Measurements from ENCODE around the gene PPARG. TPM values are rescaled to one million over a fixed set of nuclear protein-coding genes. Genes with fewer than 3 reads are reported as not detected.
"Not testable (repeated sequence)": the region's sequence is repeated elsewhere in the genome, so short reads cannot be mapped to it uniquely, and the experiment has no call there.

The PPARG gene
- total and polyA plus RNA-seq, 4 donors: 8.3 to 41.4 (median 26.2) TPM

DNA sequence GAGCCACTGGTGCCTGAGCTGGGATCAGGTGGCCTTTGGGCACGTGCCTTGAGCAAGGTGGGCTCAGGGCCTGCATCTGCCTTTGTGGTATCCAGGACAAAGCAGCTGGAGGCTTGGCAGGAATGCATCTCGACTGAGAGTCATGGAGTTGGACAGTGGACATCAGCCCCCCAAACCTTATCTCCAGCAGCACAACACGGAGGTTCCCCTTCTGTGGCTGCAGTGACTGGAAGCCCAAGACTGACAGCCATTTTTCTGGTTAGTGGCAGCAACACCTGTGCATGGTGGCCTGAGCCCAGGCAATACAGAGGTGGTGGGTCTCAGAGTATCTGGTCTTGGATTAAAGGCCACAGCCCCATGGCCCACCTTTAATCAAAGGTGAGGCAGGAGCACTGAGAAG lies 167.6 kb downstream of the PPARG start:
- H3K9me3 ChIP-seq (ENCODE audit: control insufficient read depth in 4 of 4, insufficient read depth in 3 of 4, low read length in 3 of 4): no peaks in the 10 kb centered on the region
- ATAC-seq (ENCODE audit: insufficient read depth, low FRiP score) (no peak), DNase-seq (no peak)
- no peak overlapping the region for H3K27ac ChIP-seq (ENCODE audit: low read depth in 1 of 2, low read length in 1 of 2)
- H3K4me1 ChIP-seq (ENCODE audit: control insufficient read depth in 5 of 5, insufficient read depth in 5 of 5, low read length in 5 of 5): peaks cover 0 to 3% (median 0%) of the 10 kb centered on the region in 5 donors
- no peak overlapping the region for H3K4me3 ChIP-seq
- no peaks in the 10 kb centered on the region for H3K36me3 ChIP-seq (ENCODE audit: control insufficient read depth in 4 of 4, insufficient read depth in 4 of 4, low read length in 4 of 4)
- TF ChIP-seq, protein P1, sequence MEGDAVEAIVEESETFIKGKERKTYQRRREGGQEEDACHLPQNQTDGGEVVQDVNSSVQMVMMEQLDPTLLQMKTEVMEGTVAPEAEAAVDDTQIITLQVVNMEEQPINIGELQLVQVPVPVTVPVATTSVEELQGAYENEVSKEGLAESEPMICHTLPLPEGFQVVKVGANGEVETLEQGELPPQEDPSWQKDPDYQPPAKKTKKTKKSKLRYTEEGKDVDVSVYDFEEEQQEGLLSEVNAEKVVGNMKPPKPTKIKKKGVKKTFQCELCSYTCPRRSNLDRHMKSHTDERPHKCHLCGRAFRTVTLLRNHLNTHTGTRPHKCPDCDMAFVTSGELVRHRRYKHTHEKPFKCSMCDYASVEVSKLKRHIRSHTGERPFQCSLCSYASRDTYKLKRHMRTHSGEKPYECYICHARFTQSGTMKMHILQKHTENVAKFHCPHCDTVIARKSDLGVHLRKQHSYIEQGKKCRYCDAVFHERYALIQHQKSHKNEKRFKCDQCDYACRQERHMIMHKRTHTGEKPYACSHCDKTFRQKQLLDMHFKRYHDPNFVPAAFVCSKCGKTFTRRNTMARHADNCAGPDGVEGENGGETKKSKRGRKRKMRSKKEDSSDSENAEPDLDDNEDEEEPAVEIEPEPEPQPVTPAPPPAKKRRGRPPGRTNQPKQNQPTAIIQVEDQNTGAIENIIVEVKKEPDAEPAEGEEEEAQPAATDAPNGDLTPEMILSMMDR (IDR thresholded peaks at IDR 0.05; ENCODE audit: control extremely low read depth, extremely low read depth): no peak
- H3K9ac ChIP-seq (ENCODE audit: insufficient read depth in 1 of 2, low read length in 2 of 2): no peak overlapping the region
- WGBS, 2 donors: 46 to 82% methylated on average over 3 of the region's 3 CpGs
- H3K27me3 ChIP-seq (ENCODE audit: control insufficient read depth in 3 of 3, insufficient read depth in 3 of 3, low read length in 2 of 3): no peaks in the 10 kb centered on the region

DNA sequence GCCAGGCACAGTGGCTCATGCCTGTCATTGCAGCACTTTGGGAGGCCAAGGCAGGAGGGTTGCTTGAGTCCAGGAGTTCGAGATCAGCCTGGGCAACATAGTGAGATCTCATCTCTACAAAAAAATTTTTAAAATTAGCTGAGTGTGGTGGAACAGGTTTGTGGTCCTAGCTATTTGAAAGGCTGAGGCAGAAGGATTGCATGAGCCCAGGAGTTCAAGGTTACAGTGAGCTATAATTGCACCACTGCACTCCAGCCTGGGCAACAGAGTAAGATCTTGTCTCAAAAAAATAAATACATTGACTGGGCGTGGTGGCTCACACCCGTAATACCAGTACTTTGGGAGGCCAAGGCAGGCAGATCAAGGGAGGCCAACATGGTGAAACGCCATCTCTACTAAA lies 168.5 kb downstream of the PPARG start:
- not testable (repeated sequence) for H3K36me3 ChIP-seq (ENCODE audit: control insufficient read depth in 4 of 4, insufficient read depth in 4 of 4, low read length in 4 of 4); ATAC-seq (ENCODE audit: insufficient read depth, low FRiP score); DNase-seq; H3K4me1 ChIP-seq (ENCODE audit: control insufficient read depth in 5 of 5, insufficient read depth in 5 of 5, low read length in 5 of 5); H3K9ac ChIP-seq (ENCODE audit: insufficient read depth in 1 of 2, low read length in 2 of 2); H3K4me3 ChIP-seq; H3K9me3 ChIP-seq (ENCODE audit: control insufficient read depth in 4 of 4, insufficient read depth in 3 of 4, low read length in 3 of 4); H3K27me3 ChIP-seq (ENCODE audit: control insufficient read depth in 3 of 3, insufficient read depth in 3 of 3, low read length in 2 of 3); H3K27ac ChIP-seq (ENCODE audit: low read depth in 1 of 2, low read length in 1 of 2)
- WGBS, 2 donors: 87 to 95% methylated on average over 4 of the region's 4 CpGs

DNA sequence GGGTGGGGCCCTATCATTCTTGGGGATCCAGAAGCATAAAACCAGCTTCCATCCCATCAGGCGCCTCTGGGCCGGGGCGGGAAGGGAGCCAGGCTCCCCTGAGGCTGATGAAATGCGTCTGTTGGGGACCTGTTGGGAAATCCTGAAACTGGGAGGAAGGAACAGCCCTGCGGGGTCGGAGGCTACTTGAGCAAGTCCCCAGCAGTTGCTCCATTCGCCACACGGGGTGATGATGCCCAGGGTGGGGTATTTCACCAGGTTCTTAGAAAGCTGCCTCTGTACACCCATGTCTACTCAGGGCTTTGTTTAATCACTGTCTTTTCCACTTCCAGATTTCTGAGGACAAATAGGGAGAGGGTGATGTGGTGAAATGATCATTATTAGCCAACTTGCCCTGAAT lies 170.0 kb downstream of the PPARG start:
- H3K36me3 ChIP-seq (ENCODE audit: control insufficient read depth in 4 of 4, insufficient read depth in 4 of 4, low read length in 4 of 4): no peaks in the 10 kb centered on the region
- H3K4me3 ChIP-seq: no peak overlapping the region
- no peak overlapping the region for H3K9ac ChIP-seq (ENCODE audit: insufficient read depth in 1 of 2, low read length in 2 of 2)
- H3K27me3 ChIP-seq (ENCODE audit: control insufficient read depth in 3 of 3, insufficient read depth in 3 of 3, low read length in 2 of 3): no peaks in the 10 kb centered on the region
- TF ChIP-seq, protein P1 (IDR thresholded peaks at IDR 0.05; ENCODE audit: control extremely low read depth, extremely low read depth): no peak
- H3K4me1 ChIP-seq (ENCODE audit: control insufficient read depth in 5 of 5, insufficient read depth in 5 of 5, low read length in 5 of 5): peaks cover 0 to 9% (median 3%) of the 10 kb centered on the region in 5 donors
- 46 to 58% methylated on average over 8 of the region's 8 CpGs for WGBS, 2 donors
- DNase-seq (peak in 1 of 3 donors; percentile 52), ATAC-seq (ENCODE audit: insufficient read depth, low FRiP score) (peak; percentile 71)
- H3K27ac ChIP-seq (ENCODE audit: low read depth in 1 of 2, low read length in 1 of 2): no peak overlapping the region
- H3K9me3 ChIP-seq (ENCODE audit: control insufficient read depth in 4 of 4, insufficient read depth in 3 of 4, low read length in 3 of 4): no peaks in the 10 kb centered on the region

DNA sequence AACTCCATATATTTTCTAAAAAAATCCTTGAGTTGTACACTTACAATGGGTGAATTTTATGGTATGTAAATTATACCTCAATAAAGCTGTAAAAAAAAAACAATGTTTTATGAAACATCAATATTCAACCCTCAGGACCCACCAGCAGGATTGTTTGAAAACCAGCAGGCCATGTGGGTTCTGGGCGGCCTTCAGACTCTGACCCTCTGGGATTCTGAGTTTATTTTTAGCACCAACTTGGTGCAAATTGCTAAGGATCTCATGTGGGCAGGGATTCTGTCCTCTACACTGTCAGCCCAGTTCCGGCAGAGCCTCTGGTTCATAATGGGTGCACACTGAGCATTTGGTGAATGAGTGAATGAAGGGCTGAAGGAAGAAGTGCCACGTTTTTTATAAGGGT lies 171.3 kb downstream of the PPARG start:
- Histone ChIP-seq H3K27ac (ENCODE audit: low read depth in 1 of 2, low read length in 1 of 2) (no peak overlapping the region), H3K9ac (ENCODE audit: insufficient read depth in 1 of 2, low read length in 2 of 2) (no peak overlapping the region), H3K9me3 (ENCODE audit: control insufficient read depth in 4 of 4, insufficient read depth in 3 of 4, low read length in 3 of 4) (no peaks in the 10 kb centered on the region), H3K4me3 (no peak overlapping the region), H3K27me3 (ENCODE audit: control insufficient read depth in 3 of 3, insufficient read depth in 3 of 3, low read length in 2 of 3) (no peaks in the 10 kb centered on the region), H3K4me1 (ENCODE audit: control insufficient read depth in 5 of 5, insufficient read depth in 5 of 5, low read length in 5 of 5) (peaks cover 0 to 9% (median 3%) of the 10 kb centered on the region in 5 donors), H3K36me3 (ENCODE audit: control insufficient read depth in 4 of 4, insufficient read depth in 4 of 4, low read length in 4 of 4) (no peaks in the 10 kb centered on the region)
- ATAC-seq (ENCODE audit: insufficient read depth, low FRiP score): no peak
- no peak for DNase-seq
- WGBS, 2 donors: 90 to 93% methylated on average over 3 of the region's 3 CpGs
- TF ChIP-seq, protein P1 (IDR thresholded peaks at IDR 0.05; ENCODE audit: control extremely low read depth, extremely low read depth): no peak

Data from lung (tissue), 12 donors.